Body of pancreas (tissue), 4 donors: ENCODE measurements around the gene SAMD5.

ENCODE experiments used
- CTCF ChIP-seq, 7 experiments: fragments of 450-650 bp in 4 of 7; fragments of 200-600 bp in 3 of 7; sonication (generic) in 3 of 7; IDR thresholded peaks; one replicate each; pipeline ENCODE4 v1.5.1; 2016 to 2019; ENCODE audit warnings: antibody characterized with exemption in 7 of 7
- POLR2A ChIP-seq, 3 donors: fragments of 450-650 bp; IDR thresholded peaks; one replicate each; pipeline ENCODE4 v1.6.1; 2016; ENCODE audit warnings: antibody characterized with exemption in 3 of 3, mild to moderate bottlenecking in 2 of 3

GRCh38 chr6:147546501-147547368, 38.2 kb downstream of the SAMD5 start:
- TF ChIP-seq CTCF (IDR thresholded peaks at IDR 0.05) (no peak), POLR2A (IDR thresholded peaks at IDR 0.05) (no peak)
